GM10266 (cell line): Measurements from ENCODE around the gene TENM4.

Source experiments
- DNase-seq: peaks from one replicate; pipeline ENCODE4 v3.0.0; 2012; ENCODE audit errors: extremely low spot score
- CTCF ChIP-seq: IDR thresholded peaks from 2 replicates; pipeline ENCODE4 v1.5.1; 2012; ENCODE audit warnings: mild to moderate bottlenecking, low read depth; ENCODE audit not compliant: control insufficient read depth, insufficient read depth; ENCODE audit errors: missing control alignments

TENM4 gene

GRCh38 chr11:79219186-79220045 is 221.4 kb downstream of the TENM4 start:
- no peak for DNase-seq
- TF ChIP-seq CTCF, result no peak

GRCh38 chr11:79212741-79213190 is 228.1 kb downstream of the TENM4 start:
- DNase-seq, result no peak
- TF ChIP-seq CTCF, result no peak

- TF ChIP-seq CTCF, result no peak
- DNase-seq, result no peak
Observed at GRCh38 chr11:79209540-79210266, 231.1 kb downstream of the TENM4 start.

GRCh38 chr11:79208126-79208525 is 232.7 kb downstream of the TENM4 start:
- no peak for TF ChIP-seq CTCF
- no peak for DNase-seq

- no peak for TF ChIP-seq CTCF
- no peak for DNase-seq
Observed at GRCh38 chr11:79206951-79207350, 233.9 kb downstream of the TENM4 start.

GRCh38 chr11:79205786-79206185 is 235.0 kb downstream of the TENM4 start:
- no peak for DNase-seq
- no peak for TF ChIP-seq CTCF
